ENCODE results near the gene DTX3L.

- no peak for TF ChIP-seq CTCF (IDR thresholded peaks at IDR 0.05; ENCODE audit: poor library complexity)
- no peak for TF ChIP-seq EZH2phosphoT487 (IDR thresholded peaks at IDR 0.05; ENCODE audit: low read depth, severe bottlenecking, unreplicated experiment)
Observed at GRCh38 chr3:122618614-122619013, 54.5 kb downstream of the DTX3L start.

All from hepatocyte (in vitro differentiated cells).